Activated T-helper 1 cell treated with anti-CD3 and anti-CD28 coated beads, Interleukin-2, amount 50 U/mL, for 16 hours (primary cell): Measurements from ENCODE around the gene KCNQ2.

Experiments
- DNase-seq, 2 donors: peaks; one replicate each; pipeline ENCODE4 v3.0.0-alpha.2; 2020; ENCODE audit warnings: low read depth in 1 of 2, low spot score in 1 of 2

The KCNQ2 gene

DNA sequence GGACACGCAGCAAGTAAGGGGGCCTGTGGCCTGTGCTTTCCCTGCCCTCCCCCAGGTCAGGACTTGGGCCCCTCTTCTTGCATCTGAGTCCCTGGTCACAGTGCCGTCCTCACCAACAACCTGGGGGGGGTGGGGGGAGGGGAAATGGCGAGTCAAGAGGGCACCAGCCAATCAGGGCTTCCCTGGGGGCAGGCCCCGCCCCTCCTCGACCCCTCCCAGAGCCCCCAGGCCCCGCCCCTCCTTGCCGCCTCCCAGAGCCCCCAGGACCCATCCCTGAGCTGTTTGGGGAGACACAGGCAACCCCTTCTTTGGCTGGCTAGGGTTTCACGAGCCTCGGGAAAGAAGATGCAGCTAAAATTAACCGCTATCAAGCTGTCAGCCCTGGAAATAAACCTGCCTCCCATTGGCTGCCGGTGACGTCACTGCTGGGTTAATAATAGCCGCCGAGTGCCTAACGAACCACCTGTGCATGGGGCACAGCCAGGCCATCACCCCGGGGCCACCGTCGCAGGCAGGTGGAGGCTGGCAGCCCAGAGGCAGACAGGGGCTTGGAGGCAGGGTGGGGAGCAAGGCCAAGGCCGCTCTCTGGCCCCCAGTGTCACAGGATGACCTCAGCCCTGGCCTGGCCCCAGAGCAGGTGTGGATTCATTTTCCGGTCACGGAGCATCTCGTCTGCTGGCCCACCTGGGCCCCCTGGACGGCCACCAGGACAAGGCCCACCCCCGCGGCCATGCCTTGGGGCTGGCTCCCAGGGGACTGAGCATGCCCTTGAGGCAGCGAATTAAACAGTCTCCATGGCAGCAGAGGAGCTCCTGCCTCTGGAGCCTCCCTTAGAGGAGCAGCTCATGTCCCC, 29.6 kb upstream of the KCNQ2 start:
- no peak for DNase-seq

DNA sequence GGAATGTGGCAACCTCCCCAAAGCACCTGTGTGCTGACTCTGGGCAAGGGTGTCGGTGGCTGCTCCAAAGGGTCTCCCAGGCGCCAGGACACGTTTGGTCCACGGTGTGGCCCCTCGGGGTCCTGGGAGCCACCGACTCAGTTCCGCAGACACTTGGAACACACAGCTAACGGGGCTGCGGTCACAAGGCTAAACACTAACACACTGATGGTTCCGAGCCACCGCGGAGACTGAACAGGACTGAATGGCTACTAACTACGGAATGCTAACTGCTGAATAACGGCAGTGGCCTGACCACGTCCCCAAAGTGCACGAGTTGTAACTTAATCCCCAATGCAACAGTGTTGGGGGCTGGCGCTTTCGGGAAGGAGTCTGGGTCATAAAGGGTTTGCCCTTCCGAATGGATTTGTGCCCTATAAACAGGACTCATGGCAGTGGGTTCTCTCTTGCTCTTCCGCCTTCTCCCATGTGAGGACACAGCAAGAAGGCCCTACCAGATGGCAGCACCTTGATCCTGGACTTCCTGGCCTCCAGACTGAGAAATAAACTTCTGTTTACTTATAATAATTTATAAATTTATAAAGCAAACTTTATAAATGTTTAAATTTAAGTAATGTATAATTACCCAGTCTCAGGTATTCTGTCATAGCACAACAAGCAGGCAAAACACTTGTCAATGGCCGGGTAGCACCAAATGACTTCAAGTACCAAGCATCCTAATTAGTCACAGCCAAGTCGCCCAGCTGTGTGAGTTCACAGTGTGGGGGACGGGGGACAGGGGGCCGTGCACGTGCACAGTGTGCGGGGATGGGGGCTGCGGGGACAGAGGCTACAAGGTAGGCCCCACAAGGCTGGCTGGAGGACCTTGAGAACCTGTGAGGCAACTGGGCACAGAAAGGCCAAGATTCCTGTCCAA, 28.7 kb upstream of the KCNQ2 start:
- DNase-seq = no peak

DNA sequence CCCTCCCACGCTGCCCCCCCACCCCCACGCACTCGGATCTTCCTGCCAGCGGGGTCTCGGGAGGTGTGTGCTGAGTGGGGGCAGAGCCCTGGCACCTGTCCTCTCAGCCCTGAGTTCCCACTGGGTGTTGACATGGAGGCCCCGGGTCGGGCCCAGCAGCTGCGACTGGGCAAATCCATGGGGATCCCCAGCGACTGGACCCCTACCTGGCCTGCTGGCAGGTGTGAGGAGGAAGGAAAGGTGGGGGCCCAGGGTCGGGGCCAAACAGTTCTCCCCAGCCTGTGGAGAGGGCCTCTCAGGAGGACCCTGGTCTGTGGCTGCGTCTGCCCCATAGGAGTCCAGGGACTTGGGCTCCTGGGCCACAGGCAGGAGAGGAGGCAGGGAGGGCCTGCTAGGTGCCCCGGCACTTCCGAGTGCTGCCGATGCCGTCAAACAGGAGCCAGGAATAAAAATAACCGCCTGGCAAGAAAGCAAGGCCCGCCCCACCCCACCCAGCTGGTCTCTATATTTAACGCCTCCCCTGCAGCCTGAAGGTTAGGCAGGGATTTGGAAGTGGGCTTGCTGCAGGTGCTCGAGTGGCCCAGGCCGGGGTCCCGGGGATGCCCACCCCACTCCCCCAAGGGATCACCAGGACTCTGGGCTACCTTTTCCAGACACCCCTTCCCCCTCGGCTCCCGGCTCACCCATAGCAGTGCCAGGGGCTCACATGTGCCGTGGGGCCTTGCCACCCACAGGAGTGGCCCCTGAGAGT, 27.9 kb upstream of the KCNQ2 start:
- DNase-seq = no peak

DNA sequence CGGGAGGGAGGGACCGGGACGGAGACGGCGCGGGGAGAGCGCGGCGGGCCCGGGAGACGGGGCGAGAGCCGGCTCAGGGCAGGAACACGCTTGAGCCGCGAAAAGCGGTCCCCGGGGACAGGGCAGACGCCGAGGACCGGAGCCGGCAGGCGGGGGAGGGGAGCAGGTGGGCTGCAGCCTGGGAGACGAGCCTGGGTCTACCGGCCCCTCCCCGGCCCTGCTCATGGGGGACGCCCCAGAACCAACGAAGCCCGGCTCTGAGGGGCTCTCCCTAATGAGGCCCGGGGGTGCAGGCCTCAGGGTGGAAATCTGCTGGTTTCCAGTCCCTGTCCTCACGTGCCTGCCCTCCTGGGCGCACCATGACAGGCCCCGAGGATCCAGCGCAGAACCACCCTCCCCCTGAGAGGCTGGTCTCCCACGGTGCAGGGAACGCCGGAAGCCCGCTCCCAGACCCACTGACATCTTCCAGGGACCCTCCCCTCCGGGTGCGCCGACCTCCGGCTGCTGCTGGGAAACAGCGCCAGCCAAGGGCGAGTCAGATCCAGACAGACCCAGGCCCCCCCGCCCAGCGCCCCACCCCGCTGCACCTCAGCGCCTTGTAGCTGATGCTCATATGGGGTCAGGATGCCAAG, 27.0 kb upstream of the KCNQ2 start:
- no peak for DNase-seq

DNA sequence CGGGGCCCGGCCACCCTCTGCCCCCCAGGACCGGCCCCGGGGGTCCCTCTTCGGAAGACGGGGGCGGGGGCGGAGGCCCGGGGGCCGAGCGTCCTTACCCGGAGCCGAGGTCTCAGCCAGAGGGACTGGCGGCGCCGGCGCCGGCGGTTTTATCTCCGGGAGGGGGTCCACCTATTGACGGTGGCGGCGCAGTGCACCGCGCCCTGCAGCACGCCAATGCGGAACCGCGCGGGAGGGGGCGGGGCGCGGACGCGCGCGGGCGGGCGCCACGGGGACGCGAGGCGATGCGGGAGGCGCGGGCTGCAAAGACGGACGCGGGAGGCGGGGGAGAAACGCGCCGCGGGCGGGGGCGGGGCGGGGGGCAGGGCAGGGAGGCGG, 26.5 kb upstream of the KCNQ2 start, which contains the start of gene EEF1A2:
TSS of gene EEF1A2 (minus strand) at position 124 of the 378 bp plus-strand sequence. CDS start 1,320 bp downstream, outside the sequence.
- DNase-seq = peak in 1 of 2 donors; percentile 39

DNA sequence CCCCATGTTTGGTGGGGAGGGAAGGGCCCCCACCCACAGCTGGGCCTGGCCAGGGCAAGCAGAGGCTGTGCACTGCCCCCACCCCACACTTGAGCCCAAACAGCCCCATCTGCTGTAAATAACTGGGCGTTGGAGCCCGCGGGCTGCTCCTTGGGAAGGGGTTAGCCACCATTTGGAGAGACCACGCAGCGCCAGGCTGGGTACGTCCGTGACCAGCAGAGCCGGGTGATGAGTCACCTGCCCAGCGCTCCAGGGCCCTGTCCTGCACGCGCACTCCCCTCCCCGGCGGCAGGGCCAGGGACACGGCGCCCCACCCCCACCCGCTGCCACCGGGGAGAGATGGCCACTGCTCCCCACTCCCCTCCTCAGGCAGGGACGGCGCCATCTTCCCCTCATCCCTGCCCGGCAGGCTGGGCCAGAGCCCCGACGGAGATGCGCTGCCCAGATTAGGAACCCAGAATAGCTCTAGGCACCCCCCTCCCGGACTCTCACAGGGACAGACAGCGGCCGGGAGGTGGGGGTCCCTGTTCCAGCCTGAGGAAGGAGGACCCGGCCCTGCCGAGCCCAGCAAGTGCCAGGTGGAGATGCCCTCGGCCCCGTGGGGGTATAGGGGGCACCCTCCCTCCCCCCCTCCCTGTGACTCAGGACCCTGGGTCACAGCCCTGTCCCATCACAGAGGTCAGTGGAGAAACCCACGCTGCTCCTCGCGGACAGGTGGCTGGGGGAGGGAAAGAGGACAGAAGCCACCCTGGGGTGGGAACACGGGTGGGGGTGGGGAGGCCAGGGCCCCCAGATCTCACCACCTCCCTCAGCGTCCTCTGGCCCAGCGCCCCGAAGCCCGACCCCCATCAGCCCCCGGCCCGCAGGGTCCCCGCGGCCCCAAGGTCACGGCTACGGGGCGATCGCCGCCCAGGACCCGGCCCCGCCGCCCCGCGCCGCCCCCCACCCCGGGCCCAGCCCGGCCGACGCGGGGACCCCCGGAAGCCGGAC, 25.8 kb upstream of the KCNQ2 start:
- no peak for DNase-seq

DNA sequence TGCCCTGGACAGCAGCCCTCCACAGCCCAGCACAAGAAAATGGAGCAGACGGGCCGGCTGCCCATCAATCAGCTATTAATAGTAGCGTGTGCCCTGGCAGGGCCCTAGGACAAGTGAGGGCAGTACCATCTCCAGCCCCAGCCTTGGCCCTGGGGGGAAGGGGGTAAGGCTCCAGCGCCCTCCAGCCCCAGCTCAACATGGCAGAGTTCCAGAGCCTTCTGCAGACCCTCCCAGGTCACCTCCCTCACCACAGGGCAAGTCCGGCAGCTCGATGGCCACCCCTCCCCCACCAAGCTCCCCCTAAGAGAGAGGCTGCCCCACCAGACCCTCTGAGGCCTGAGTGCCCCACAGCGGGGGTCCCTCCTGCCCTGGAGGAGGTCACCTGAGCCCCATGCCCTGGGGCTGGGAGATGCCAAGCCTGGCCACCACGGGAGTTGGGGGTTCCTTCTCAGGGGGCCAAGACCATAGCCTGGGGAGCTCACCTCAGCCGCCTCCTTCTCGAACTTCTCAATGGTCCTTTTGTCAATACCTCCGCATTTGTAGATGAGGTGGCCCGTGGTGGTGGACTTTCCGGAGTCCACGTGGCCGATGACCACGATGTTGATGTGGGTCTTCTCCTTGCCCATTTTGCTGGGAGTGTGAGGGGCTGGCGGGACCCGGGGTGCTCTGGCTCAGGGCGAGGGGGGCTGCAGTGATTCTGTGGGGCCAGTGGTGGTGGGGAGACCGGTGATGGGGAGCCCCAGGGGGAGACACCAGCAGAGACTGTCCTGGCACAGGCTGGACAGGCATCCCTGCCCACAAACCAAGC, 24.9 kb upstream of the KCNQ2 start:
- DNase-seq = no peak

DNA sequence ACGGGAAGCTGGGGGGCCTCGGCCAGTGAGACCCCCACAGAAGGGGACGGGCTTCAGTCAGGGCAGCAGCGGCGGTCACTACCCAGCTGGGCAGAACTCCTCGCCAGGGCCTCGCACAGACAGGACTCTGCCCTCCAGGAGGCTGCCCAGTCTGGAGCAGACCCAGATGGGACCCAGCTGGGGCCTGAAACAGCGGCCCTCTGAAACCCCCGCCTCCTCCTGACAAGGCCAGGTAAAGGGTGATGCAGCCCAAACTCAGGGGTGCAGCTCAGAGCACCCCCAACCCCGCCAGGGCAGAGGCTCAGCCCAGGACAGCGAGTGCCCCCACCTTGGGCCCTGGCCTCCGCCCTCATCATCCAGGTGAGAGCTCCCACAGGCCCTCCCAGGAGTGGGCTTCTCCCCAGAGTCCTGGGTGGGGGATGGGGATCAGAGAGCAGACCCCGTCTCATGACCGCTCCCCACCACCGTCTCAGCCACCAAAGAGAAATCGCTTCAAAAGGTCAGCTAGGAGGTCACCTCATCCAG, 24.2 kb upstream of the KCNQ2 start:
- DNase-seq = no peak

DNA sequence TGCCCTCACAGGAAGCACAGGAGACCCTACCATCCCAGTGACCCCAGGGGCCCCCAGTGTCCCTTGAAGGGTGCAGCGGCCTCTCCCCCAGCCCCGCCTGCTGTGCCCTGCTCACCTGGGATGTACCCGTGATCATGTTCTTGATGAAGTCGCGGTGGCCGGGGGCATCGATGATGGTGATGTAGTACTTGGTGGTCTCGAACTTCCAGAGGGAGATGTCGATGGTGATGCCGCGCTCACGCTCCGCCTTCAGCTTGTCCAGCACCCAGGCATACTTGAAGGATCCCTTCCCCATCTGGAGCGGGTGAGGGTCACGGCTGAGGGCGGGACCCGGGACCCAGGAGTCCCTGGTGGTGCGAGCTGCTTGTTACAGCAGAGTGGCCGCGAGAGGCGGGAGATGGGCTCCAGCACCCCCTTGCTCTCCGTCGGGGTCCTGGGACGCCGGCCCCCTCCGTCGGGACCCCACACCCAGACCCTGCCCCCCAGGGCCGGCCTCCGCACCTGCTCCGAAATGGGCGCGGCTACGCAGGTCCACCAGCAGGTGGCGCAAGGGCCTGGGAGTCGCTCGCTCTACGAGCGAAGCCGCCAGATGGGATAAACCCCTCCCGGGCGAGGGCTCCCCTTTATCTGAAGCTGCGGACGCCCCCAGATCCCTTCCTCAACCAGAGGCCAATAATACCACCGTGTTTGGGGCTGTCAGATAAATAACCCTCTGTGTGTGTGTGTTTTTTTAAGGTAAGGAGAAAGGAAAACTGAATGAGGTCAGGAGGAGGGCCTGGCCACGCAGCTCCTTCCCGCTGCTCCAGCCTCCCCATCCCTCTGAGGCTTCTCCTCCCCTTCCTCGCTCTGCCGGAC, 23.5 kb upstream of the KCNQ2 start:
- DNase-seq = peak; percentile 61 to 65

DNA sequence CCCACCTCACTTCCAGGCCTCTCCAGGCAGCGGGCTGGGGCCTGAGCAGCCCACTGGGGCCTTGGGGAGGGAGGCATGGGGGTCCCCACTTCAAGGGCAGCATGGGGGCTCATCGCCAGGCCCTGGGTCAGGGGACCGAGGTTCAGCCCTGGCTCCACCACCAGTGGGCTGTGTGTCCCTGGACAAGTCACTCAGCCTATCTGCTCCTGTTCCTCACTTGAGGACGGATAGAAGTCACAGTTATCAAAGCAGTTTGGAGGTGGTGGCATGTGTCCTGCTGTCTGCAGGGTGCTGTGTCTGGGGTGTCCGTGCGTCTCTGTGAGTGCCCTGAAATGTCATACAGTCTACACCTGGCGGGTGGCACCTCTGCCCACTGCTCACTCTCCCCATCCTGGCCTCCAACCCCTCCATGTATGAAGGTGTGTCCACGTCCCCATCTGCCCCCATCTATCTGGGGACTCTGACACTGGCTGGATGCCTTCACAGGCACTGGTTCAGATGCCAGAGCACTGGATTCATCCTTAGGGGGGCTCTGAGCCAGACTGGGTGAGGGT, 22.8 kb upstream of the KCNQ2 start:
- no peak for DNase-seq

DNA sequence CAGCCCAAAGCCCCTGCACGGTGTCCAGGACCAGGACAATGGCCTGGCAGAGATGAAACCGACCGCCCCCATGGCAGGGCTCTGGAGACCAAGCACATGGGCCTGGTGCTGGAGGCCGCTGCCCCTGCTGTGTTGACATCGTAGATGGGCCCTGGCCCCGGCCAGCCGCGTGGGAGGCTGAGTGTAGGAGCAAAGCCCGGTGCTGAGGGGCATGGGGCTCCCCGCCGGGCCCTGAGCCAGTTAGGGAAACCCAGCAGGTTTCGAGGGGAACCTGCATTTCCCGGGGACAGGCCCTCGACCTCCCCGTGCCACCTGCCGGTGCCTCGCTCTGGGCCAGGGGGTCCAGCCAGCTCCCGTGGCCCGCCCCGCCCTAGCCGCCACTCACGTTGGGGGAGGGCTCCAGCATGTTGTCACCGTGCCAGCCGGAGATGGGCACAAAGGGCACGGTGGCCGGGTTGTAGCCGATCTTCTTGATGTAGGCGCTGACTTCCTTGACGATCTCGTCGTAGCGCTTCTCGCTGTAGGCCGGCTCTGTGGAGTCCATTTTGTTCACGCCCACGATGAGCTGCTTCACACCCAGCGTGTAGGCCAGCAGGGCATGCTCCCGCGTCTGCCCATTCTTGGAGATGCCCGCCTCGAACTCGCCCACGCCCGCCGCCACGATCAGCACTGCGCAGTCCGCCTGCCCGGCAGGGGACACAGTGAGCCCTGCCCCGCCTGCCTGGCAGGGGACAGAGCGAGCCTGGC, 22.1 kb upstream of the KCNQ2 start:
- DNase-seq = no peak

DNA sequence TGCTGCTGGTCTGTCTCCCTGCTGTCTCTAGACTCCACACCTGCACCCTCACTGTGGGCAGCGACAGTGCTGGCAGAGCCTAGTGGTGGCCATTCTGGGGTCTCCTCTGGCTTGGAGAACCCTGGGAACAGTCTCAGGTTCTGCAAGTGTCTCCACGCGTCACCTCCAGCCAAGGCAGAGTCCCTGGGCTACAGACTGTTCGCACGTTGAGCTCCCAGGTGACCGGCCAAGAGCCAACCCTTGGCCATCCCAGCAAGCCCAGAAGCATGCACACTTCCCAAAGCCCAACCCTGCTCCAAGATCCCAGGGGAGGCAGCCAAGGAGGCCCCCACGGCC, 21.6 kb upstream of the KCNQ2 start:
- DNase-seq = no peak

DNA sequence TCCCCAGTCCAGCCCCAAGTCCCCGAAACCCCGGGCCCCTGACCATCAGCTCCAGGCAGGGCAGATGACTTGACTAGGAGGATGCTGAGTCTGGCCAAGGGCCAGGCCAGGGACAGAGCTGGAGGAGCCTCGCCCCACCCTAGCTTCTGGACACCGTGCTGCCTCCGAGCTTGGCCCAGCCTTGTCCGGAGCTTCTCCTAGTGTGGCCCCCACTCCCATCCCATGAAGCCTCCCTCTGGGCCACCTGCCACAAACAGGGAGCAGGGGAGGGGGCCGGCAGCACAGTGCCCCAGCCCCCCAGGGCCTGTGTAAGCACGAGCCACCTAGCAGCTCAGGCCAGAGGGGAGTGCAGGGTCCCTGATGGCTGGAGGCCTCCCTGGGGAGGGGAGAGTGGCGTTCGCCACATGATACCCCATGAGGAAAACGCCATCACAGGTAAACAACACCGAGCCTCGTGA, 21.1 kb upstream of the KCNQ2 start:
- no peak for DNase-seq

DNA sequence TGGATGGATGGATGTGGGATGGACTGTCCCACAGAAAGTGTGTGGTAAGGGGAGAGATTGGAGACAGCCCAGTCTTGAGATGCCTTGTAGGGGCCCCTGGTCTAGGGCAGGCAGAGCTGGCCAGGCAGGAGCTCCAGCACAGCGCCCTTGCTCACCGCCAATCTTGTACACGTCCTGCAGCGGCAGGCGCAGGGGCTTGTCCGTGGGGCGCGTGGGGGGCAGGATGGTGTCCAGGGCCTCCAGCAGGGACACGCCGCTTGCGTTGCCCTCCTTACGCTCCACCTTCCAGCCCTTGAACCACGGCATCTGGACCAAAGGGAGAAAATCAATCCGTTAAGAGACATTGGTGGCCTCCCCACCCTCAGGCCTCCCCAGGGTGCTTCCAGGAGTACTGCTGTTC, 20.5 kb upstream of the KCNQ2 start:
- DNase-seq = no peak

DNA sequence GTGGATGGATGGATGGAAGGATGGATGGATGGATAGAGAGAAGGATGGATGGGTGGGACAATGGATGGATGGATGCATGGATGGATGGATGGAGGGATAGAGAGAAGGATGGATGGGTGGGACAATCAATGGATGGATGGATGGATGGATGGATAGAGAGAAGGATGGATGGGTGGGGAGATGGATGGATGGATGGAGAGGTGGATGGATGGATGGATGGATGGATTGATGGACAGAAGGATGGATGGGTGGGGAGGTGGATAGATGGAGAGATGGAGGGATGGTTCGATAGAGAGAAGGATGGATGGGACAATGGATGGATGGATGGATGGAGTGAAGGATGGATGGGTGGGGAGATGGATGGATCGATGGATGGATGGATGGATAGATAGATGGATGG, 20.1 kb upstream of the KCNQ2 start:
- DNase-seq = no peak

DNA sequence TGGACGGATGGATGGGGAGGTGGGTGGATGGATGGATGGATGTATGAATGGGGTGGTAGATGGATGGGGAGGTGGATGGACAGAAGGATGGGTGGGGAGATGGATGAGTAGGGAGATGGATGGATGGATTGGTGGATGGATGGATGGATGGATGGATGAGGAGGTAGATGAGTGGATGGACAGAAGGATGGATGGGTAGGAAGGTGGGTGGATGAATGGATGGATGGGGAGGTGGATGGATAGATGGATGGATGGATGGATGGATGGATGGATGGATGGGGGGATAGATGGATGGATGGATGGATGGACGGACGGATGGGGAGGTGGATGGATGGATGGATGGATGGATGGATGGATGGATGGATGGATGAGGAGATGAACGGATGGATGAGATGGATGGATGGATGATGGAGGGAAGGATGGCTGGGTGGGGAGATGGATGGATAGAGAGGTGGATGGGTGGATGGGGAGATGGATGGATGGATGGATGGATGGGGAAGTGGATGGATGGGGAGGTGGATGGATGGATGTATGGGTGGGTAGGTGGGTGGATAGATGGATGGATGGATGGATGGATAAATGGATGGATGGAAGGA, 19.3 kb upstream of the KCNQ2 start:
- no peak for DNase-seq
